Astrocyte of the spinal cord (primary cell): ENCODE results near the gene ATP7B.

Source experiments
- DNase-seq: peaks from one replicate; pipeline ENCODE4 v3.0.0; 2011; ENCODE audit warnings: low read depth, low spot score
- H3K4me3 ChIP-seq: 2 replicates; pipeline ENCODE4 v1.5.1; 2011; ENCODE audit warnings: low read depth, mild to moderate bottlenecking, low read length, moderate library complexity
- in situ Hi-C: cut with HindIII; loops from 2 replicates; pipeline ENCODE4 v1.10.0; 2017; ENCODE audit warnings: low sequenced_read_pairs
- TF ChIP-seq, protein P1 (sequence below): IDR thresholded peaks from 2 replicates; pipeline ENCODE4 v1.5.1; 2012; ENCODE audit warnings: low read depth, mild to moderate bottlenecking, low read length, inconsistent platforms

Gene ATP7B

DNA sequence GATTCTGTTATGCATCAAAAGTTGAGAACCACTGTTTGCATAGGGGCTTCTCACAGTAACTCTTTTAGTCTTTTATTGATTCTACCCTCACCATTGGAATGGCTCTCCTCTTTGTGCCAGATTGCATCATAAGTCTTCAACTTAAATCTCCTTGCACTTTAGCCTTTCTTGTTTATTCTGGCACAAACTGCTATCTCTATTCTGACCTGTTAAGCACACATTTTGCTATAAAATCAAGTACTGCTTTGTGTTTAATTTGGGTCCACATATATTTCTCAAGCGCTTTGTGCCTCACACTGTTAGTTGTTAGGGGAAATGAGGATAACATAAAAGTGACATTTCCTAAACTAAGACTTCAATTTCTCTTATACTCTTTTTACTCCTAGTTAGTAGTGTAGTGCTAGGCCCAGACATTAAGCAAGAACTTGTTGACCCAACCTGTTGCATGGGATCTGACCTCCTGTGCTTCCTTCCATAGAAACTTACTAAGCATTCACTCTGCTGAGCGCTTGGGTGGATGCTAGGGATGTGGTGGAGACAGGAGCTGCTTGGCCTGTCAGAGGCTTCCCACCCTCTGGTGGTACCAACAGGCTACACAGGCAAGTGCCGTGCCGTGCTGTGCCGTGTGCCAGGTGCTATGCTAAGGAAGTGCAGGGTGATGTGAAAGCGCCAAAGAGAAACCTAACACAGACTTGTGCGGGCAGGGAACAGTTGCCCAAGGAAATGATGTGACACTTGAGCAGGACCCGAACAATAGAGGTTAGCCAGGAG lies 14.4 kb upstream of the ATP7B start:
- H3K4me3 ChIP-seq: no peak overlapping the region
- TF ChIP-seq, protein P1, sequence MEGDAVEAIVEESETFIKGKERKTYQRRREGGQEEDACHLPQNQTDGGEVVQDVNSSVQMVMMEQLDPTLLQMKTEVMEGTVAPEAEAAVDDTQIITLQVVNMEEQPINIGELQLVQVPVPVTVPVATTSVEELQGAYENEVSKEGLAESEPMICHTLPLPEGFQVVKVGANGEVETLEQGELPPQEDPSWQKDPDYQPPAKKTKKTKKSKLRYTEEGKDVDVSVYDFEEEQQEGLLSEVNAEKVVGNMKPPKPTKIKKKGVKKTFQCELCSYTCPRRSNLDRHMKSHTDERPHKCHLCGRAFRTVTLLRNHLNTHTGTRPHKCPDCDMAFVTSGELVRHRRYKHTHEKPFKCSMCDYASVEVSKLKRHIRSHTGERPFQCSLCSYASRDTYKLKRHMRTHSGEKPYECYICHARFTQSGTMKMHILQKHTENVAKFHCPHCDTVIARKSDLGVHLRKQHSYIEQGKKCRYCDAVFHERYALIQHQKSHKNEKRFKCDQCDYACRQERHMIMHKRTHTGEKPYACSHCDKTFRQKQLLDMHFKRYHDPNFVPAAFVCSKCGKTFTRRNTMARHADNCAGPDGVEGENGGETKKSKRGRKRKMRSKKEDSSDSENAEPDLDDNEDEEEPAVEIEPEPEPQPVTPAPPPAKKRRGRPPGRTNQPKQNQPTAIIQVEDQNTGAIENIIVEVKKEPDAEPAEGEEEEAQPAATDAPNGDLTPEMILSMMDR: no peak
- in situ Hi-C loops: no loop called here
- no peak for DNase-seq

DNA sequence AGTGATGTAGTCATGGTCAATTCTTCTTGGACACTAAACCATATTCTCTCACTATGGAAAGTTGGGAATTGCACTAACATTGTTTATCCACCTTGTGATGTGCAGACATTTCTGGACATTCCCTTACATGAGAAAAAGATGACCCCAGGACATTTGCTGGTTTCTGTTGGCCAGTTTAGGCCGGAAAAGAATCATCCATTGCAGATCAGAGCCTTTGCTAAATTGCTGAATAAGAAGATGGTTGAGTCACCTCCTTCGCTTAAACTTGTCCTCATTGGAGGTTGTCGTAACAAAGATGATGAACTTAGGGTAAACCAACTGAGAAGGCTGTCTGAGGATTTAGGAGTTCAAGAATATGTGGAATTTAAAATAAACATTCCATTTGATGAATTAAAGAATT lies 13.2 kb upstream of the ATP7B start, which contains the start of gene UTP14C:
Gene UTP14C, plus strand, starts transcription at position 211 of the 400 bp plus-strand sequence. CDS start 4,114 bp downstream, outside the sequence.
- TF ChIP-seq, protein P1: no peak
- no peak for DNase-seq
- in situ Hi-C loops: no loop called here
- H3K4me3 ChIP-seq: no peak within 1 kb of the TSS

DNA sequence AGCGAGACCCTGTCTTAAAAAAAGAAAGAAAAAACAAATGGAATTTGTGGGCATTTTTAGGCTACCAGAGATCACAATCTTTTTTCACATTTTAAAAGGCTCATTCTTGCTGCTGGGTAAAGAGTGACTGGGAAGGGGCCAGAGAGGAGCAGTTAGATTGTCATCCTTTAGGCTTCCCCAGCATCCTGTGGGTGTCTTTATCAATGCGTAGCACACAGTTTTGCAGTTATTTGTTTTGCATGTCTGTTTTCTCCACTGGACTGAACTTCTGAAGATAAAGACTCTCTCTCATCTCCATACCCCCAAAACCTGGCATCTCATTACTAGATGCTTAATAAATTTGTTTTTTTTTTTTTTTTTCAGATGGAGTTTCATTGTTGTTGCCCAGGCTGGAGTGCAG lies 11.1 kb upstream of the ATP7B start:
- H3K4me3 ChIP-seq: no peak overlapping the region
- in situ Hi-C loops: no loop called here
- no peak for DNase-seq
- TF ChIP-seq, protein P1: no peak

- in situ Hi-C loops: no loop called here
Observed at GRCh38 chr13:52020191-52020590, 8.9 kb upstream of the ATP7B start.

GRCh38 chr13:52016296-52016695 lies 5.0 kb upstream of the ATP7B start:
- in situ Hi-C loops: no loop called here
- no peak for DNase-seq
- no peak overlapping the region for H3K4me3 ChIP-seq

More at GRCh38 chr13:52020191-52020590, 8.9 kb upstream of the ATP7B start:
- no peak for DNase-seq
- no peak overlapping the region for H3K4me3 ChIP-seq
- TF ChIP-seq, protein P1: no peak

DNA sequence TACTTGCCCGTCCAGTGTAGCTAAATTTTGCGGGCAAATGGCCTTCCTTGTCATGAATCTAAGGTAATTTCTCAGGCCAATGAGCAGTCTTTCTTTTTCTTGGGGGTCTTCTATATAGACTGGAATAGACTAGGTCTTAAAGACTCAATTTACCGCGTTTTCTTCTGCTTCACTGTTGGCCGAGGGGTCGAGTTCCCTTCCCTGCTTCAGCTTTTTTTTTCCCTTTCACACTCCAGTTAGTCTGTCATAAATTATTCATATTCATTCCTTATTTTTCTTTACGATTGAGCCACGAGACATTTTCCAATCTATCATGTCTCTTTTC lies 1.2 kb upstream of the ATP7B start:
- DNase-seq: no peak

More at GRCh38 chr13:52016296-52016695, 5.0 kb upstream of the ATP7B start:
- TF ChIP-seq, protein P1: no peak

More for the DNA sequence above, 1.2 kb upstream of the ATP7B start:
- in situ Hi-C loops: no loop called here
- H3K4me3 ChIP-seq: peak overlapping the region; percentile 95
- TF ChIP-seq, protein P1: no peak
